GM12891 (cell line): Measurements from ENCODE around the gene SLC39A7.
A peak's percentile ranks its signal among the peaks of the same experiment; 100 is the strongest.

ENCODE experiments used
- DNase-seq: peaks from one replicate; pipeline ENCODE4 v3.0.0; 2011; ENCODE audit warnings: low spot score; ENCODE audit not compliant: insufficient read length
- FAIRE-seq: peaks from 2 replicates; lab custom pipeline; 2011; peaks lifted over from hg19 to GRCh38; lab: Jason Lieb, UNC
- PAX5 ChIP-seq: IDR thresholded peaks from 2 replicates; pipeline ENCODE4 v1.6.1; 2011; ENCODE audit warnings: low read length, moderate library complexity, mild to moderate bottlenecking; ENCODE audit not compliant: insufficient read depth, severe bottlenecking
- POLR2A ChIP-seq: IDR thresholded peaks from 2 replicates; pipeline ENCODE4 v1.6.1; 2011; ENCODE audit warnings: low read depth, low read length, control low read depth
- POLR2AphosphoS5 ChIP-seq: IDR thresholded peaks from 2 replicates; pipeline ENCODE4 v1.6.1; 2011; ENCODE audit warnings: low read depth, low read length, control low read depth
- POU2F2 ChIP-seq: IDR thresholded peaks from 2 replicates; pipeline ENCODE4 v1.6.1; 2011; ENCODE audit warnings: low read depth, mild to moderate bottlenecking, control low read depth, low read length, moderate library complexity
- SPI1 ChIP-seq: IDR thresholded peaks from 2 replicates; pipeline ENCODE4 v1.6.1; 2011; ENCODE audit warnings: low read depth, low read length, control low read depth
- TAF1 ChIP-seq: IDR thresholded peaks from 2 replicates; pipeline ENCODE4 v1.6.1; 2011; ENCODE audit warnings: low read depth, low read length, control low read depth

The SLC39A7 gene

DNA sequence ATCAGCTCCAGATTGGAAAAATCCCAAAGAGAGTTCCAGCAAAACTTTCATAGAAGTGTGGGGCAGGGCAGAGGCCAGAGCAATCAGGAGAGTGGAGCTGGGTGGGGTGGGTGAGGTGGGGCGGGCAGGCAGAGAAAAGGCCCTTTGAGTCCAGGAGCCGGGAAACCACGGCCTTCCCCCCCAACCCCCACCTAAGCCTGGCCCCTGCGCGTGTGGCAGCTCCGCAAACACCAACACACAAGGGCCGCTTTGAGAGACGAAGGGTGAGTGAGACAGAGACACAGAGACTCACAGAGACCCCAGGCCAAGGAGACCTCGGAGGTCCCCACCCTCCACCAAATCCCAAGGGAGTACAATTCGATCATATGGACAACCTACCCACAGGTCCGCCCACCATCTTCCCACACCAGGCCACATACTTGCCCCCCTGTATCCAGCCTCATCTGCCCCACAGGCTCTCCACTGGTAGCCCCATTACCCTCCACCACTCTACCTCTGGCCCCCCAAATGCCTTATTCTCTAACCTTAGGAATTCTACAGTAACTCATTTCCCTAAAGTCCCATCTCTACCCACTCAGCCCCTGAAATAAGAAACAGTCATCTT is 10.1 kb upstream of the SLC39A7 start:
- DNase-seq, result no peak
- FAIRE-seq, result no peak
- TF ChIP-seq TAF1 (no peak), SPI1 (no peak), PAX5 (no peak), POLR2A (no peak), POLR2AphosphoS5 (no peak), POU2F2 (no peak)

DNA sequence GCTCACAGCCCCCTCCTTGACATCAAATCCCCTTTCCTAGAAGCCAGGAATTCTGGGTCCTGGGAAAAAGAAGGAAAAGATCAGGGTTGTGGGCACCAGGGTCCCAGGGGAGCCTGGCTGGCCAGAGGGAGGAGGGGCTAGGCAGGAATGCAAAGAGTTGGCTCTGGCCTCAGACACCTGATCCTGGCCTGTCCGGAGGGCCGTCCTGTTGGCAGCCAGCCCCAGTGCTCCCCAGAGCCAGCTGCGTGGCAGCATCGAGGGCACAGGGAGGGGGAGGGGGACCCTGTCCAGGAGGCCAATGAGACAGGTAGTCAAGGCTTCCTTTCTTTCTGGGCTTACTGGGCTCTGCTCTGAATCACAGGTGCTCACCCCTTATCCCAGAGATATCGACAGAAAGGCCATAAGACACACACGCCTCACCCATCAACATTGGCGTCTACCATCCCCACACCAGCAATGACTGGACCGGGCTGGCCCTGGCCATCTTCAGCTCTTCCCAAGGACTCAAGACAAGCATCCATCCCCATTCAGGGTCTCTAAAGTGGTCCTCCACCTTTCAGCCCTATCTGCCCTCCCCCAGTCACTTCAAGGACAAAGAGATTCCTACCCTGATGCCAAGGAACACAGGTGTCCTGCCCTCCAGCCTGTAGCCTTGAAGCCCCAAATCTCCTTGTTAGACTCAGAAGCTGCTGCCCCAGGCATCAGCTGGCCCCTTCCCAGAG is 9.1 kb upstream of the SLC39A7 start:
- TF ChIP-seq POLR2A, result no peak
- TF ChIP-seq PAX5, result no peak
- TF ChIP-seq TAF1, result no peak
- no peak for TF ChIP-seq POLR2AphosphoS5
- no peak for FAIRE-seq

DNA sequence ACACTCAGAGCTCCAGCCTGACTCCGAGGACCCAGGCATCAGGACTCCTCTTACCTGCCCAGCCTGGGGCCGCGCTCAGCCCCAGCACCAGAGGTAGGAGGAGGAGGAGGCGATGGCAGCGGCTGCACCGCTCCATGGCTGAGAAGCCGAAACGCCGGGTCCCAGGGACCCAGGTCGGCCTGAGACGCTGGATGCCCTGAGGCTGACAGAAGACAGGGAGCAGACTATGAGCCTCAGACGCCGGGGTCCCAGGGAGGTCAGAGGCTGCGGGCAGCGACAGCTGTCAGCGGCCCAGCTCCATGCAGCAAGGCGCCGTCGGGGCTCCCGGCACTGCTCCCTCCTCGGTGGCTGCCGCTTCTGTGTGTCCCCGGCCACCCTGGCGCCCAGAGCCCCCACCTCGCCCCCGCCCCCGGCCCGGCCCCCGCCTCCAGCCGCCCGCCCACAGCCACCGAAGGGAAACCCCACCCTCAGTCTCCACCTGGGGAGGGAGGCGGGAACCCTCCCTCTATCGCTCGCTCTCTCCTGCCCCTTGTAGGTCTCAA is 8.5 kb upstream of the SLC39A7 start, which contains the start of gene COL11A2:
TSS of gene COL11A2 (minus strand) at position 363 of the 542 bp plus-strand sequence. CDS start at position 136, 227 bp downstream.
- TF ChIP-seq POLR2AphosphoS5, result no peak
- TF ChIP-seq POLR2A, result no peak
- FAIRE-seq (peak; percentile 54), DNase-seq (no peak)

More for the DNA sequence above, 9.1 kb upstream of the SLC39A7 start:
- DNase-seq, result no peak

DNA sequence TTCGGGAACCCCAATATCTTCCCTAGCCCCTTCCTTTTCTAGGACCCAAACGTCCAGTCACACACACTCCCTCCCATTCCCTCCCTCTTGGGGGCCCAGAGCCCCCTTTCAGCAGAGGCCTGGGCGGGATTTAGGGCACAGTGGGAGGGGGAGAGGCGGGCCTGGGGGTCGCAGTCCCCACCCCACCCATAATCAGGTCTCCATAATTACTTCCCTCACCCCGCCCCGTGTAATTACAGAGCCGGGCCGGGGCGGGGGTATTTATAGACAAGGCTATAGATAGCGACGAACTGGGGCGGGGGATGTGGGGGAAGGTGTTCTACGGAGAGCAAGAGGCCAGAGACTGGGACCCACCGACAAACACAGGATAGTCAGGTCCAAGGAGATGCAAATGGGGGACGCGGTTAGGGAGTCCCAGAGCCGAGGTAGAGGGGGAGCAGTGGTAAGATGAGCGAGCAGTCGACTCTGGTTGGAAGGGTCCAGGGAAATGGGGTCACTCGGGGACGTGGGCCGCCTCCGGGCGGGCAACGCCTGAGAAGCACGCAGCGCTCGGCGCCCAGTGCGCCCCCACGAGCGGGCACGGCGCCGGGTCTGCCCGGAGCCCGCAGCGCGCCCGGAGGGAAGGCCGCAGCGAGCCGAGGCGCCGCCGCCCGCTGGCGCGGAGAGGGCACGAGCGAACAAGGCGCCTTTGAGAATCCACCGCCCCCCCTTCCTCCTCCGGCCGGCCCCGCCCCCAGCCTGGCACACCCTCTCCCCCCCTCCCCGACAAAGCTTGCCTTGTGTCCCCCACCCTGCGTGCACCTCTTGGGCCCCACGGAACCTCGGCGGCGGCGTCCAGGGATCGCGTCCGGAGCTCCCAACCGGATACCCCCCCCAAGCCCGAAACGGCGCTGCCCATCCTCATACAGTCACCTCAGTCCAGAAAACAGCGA is 7.7 kb upstream of the SLC39A7 start:
- no peak for TF ChIP-seq POLR2A
- no peak for TF ChIP-seq POLR2AphosphoS5
- TF ChIP-seq TAF1, result no peak
- no peak for TF ChIP-seq POU2F2
- TF ChIP-seq PAX5, result no peak
- no peak for TF ChIP-seq SPI1
- DNase-seq, result no peak
- peak; percentile 47 for FAIRE-seq

DNA sequence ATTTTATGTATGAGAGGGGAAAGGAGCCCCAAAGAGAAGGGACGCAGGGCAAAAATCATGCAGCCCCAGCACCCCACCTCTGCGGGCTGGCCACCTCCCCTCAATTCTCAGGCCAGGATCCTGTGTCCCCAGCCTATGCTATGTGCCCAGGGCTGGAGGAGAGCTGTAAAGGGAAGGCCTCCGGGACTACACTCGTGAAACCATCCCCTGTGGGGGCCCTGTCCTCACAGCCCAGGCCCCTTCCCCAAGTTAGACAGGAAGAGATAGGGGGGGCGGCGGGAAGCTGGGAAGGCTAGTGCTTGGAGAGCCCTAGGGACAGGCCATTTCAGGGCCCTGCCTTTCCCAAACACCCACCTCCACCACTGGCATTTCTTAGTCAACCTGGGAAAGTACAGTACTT is 7.0 kb upstream of the SLC39A7 start:
- DNase-seq (no peak), FAIRE-seq (no peak)
- TF ChIP-seq TAF1, result no peak
- no peak for TF ChIP-seq SPI1
- no peak for TF ChIP-seq PAX5
- TF ChIP-seq POU2F2, result no peak
- no peak for TF ChIP-seq POLR2A
- TF ChIP-seq POLR2AphosphoS5, result no peak

DNA sequence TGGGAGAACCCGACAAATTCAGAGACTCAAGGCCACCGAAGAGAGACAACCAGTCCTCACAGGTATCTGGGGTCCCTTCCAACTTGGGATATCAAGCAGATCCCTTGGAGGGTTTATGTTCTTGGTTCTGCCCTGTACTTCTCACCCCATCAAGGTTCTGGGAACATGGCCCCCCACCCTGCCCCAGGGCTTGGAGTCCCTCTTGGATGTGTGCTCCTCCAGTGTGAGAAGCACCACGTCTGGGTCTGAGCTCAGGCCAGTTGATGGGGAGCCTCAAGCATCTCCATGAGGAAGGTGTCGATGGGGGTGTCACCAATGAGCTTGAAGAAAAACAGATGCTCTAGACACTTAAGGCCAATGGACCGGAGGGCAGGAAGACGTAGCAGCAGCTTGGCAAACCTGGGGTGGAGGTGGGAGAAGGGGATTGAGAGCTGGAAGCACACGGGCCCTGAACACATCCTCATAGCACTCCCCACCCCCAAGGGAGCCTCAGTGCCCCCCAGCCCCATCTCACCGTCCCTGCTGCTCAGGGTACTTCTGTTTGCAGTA is 6.2 kb upstream of the SLC39A7 start:
- TF ChIP-seq POLR2A (no peak), TAF1 (no peak), POLR2AphosphoS5 (no peak), PAX5 (no peak), POU2F2 (no peak), SPI1 (no peak)
- no peak for DNase-seq
- FAIRE-seq, result no peak

DNA sequence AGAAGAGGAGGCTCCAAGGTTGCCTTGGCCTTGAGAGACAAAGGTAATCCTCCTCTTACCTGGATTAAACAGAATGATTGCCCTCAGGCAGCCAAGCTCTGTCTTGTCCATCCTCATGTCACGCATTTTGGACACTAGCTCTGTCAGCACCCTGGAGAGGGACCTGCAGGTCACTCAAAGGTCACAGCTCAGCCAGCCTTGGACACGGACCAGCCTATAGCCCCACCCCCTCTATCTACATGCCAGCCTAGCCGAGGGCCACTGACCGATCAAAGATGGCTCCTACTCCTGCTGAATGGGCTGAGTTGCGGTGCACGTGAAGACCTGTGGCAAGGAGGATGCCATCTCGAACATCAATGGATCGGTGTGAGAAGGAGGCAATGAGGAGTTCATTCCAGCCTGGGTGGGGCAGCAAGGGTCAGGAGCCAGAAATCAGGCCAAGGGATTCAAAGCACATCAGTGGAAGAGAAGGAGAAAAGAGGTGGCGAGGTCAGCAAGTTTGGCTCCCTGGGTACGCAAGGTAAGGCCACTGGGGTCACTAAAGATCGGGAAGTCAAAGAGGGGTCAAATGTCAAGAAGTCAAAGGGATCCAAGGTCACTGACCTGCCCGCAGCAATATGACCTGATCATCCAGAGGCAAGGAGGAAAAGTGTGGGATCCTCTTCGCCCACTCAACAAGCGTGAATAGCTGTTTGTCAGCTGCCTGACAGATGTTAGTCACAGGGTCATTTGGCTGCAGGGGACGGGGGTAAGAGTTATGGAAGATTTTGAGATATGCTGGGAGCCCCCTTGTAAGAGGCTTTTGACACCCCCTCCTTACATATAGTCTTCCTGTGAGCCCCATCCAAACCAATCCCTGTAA is 5.1 kb upstream of the SLC39A7 start:
- TF ChIP-seq POLR2AphosphoS5 (no peak), POU2F2 (no peak), POLR2A (no peak), SPI1 (no peak), PAX5 (no peak), TAF1 (no peak)
- no peak for FAIRE-seq
- no peak for DNase-seq

DNA sequence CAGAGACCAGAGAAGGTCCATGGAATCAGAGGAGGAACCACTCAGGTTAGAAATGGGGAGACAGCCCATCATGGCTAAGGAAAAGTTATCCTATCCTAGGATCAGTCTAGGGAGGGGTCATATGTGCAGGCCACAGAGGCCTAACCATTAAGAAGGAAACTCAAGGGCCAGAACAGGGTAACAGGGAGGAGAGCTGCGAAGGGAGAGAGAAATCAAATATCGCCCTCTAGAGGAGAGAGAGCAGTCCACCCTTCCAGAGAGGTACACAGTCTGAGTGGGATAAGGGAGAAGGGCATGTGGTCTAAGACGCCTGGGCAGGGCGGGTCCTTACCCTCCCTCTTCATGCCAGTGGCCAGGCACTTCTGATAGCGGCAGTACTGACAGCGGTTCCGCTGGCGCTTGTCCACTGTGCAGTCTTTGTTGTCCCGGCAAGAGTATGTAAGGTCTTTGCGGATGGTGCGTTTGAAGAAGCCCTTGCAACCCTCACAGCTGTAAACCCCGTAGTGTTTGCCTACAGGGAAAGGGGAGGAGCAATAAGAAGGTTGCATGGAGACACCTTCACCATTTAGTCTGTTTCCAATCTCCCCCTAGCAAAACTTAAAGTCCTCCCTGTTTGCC is 3.1 kb upstream of the SLC39A7 start:
- peak; percentile 45 for FAIRE-seq
- TF ChIP-seq POU2F2 (no peak), POLR2AphosphoS5 (no peak), POLR2A (no peak), PAX5 (no peak), TAF1 (no peak), SPI1 (no peak)
- DNase-seq, result peak; percentile 66
